Measurements from ENCODE around the gene RAD51AP2. TPM values are rescaled to one million over a fixed set of nuclear protein-coding genes. Genes with fewer than 3 reads are reported as not detected.

RAD51AP2 gene
- total RNA-seq, 2 donors from 2014 or later, result 0.18 TPM; not detected in 1

- Mint-ChIP-seq H3K36me3 (ENCODE audit: low read depth) (no peaks in the 10 kb centered on the region), H3K9me3 (no peaks in the 10 kb centered on the region), H3K27me3 (ENCODE audit: insufficient read depth) (peaks cover 75% of the 10 kb centered on the region), H3K27ac (no peak overlapping the region), H3K4me3 (peak overlapping the region; percentile 68), H3K4me1 (peaks cover 22% of the 10 kb centered on the region)
- Histone ChIP-seq H3K9ac (ENCODE audit: extremely low read depth, low read length, poor library complexity, severe bottlenecking) (no peak overlapping the region), H3K36me3 (ENCODE audit: control insufficient read depth, insufficient read depth, low read length) (no peaks in the 10 kb centered on the region), H3K27me3 (ENCODE audit: control insufficient read depth, insufficient read depth, low read length, poor library complexity, severe bottlenecking) (peaks cover 83% of the 10 kb centered on the region), H3K4me3 (ENCODE audit: low read length) (peak overlapping the region; percentile 85), H3K9me3 (ENCODE audit: control insufficient read depth, low read length) (no peaks in the 10 kb centered on the region), H3K4me1 (ENCODE audit: control insufficient read depth, insufficient read depth, low read length) (peaks cover 8% of the 10 kb centered on the region), H3K27ac (ENCODE audit: low read depth, low read length) (no peak overlapping the region)
- 4 to 14% methylated on average over 10 to 52 of the region's 52 CpGs for WGBS, 2 experiments (ENCODE audit: insufficient coverage in 1 of 2, insufficient read length in 1 of 2)
- TF ChIP-seq CTCF (conservative IDR thresholded peaks at IDR 0.05), result no peak
- DNase-seq, result peak; percentile 88
Observed at GRCh38 chr2:17538844-17539554, 20.8 kb upstream of the RAD51AP2 start.

GRCh38 chr2:17538022-17538843, 20.0 kb upstream of the RAD51AP2 start:
- no peaks in the 10 kb centered on the region for H3K9me3 Mint-ChIP-seq
- H3K4me3 Mint-ChIP-seq, result peak overlapping the region; percentile 68
- DNase-seq, result peak; percentile 80
- H3K27me3 ChIP-seq (ENCODE audit: control insufficient read depth, insufficient read depth, low read length, poor library complexity, severe bottlenecking), result peaks cover 75% of the 10 kb centered on the region
- H3K9me3 ChIP-seq (ENCODE audit: control insufficient read depth, low read length), result no peaks in the 10 kb centered on the region
- H3K4me1 Mint-ChIP-seq, result peaks cover 15% of the 10 kb centered on the region
- H3K9ac ChIP-seq (ENCODE audit: extremely low read depth, low read length, poor library complexity, severe bottlenecking), result no peak overlapping the region
- peaks cover 8% of the 10 kb centered on the region for H3K4me1 ChIP-seq (ENCODE audit: control insufficient read depth, insufficient read depth, low read length)
- H3K4me3 ChIP-seq (ENCODE audit: low read length), result peak overlapping the region; percentile 85
- peaks cover 67% of the 10 kb centered on the region for H3K27me3 Mint-ChIP-seq (ENCODE audit: insufficient read depth)
- no peaks in the 10 kb centered on the region for H3K36me3 Mint-ChIP-seq (ENCODE audit: low read depth)
- no peaks in the 10 kb centered on the region for H3K36me3 ChIP-seq (ENCODE audit: control insufficient read depth, insufficient read depth, low read length)
- no peak for TF ChIP-seq CTCF (conservative IDR thresholded peaks at IDR 0.05)
- no peak overlapping the region for H3K27ac Mint-ChIP-seq
- 7% methylated on average over 22 to 30 of the region's 30 CpGs for WGBS, 2 experiments (ENCODE audit: insufficient coverage in 1 of 2, insufficient read length in 1 of 2)
- no peak overlapping the region for H3K27ac ChIP-seq (ENCODE audit: low read depth, low read length)

GRCh38 chr2:17536416-17536815, 18.2 kb upstream of the RAD51AP2 start:
- H3K36me3 Mint-ChIP-seq (ENCODE audit: low read depth), result no peaks in the 10 kb centered on the region
- H3K27me3 ChIP-seq (ENCODE audit: control insufficient read depth, insufficient read depth, low read length, poor library complexity, severe bottlenecking), result peaks cover 57% of the 10 kb centered on the region
- H3K4me3 ChIP-seq (ENCODE audit: low read length), result no peak overlapping the region
- H3K27me3 Mint-ChIP-seq (ENCODE audit: insufficient read depth), result peaks cover 50% of the 10 kb centered on the region
- WGBS, 2 experiments (ENCODE audit: insufficient coverage in 1 of 2, insufficient read length in 1 of 2), result 91 to 93% methylated on average over 2 of the region's 2 CpGs
- no peak for DNase-seq
- no peak overlapping the region for H3K9ac ChIP-seq (ENCODE audit: extremely low read depth, low read length, poor library complexity, severe bottlenecking)
- no peak overlapping the region for H3K27ac Mint-ChIP-seq
- H3K9me3 ChIP-seq (ENCODE audit: control insufficient read depth, low read length), result no peaks in the 10 kb centered on the region
- no peak for TF ChIP-seq CTCF (conservative IDR thresholded peaks at IDR 0.05)
- H3K27ac ChIP-seq (ENCODE audit: low read depth, low read length), result no peak overlapping the region
- peaks cover 5% of the 10 kb centered on the region for H3K4me1 ChIP-seq (ENCODE audit: control insufficient read depth, insufficient read depth, low read length)
- H3K36me3 ChIP-seq (ENCODE audit: control insufficient read depth, insufficient read depth, low read length), result no peaks in the 10 kb centered on the region
- H3K9me3 Mint-ChIP-seq, result no peaks in the 10 kb centered on the region
- peaks cover 9% of the 10 kb centered on the region for H3K4me1 Mint-ChIP-seq
- no peak overlapping the region for H3K4me3 Mint-ChIP-seq

Data from endodermal cell (in vitro differentiated cells).